Esophagus squamous epithelium (tissue), 4 donors: ENCODE results near the gene TMEM198.

Experiments
- CTCF ChIP-seq, 6 experiments: fragments of 450-650 bp in 4 of 6; fragments of 200-600 bp in 2 of 6; sonication (generic) in 2 of 6; IDR thresholded peaks; one replicate each; pipeline ENCODE4 v1.5.1; 2016 to 2019; ENCODE audit warnings: antibody characterized with exemption in 6 of 6, mild to moderate bottlenecking in 4 of 6, moderate library complexity in 4 of 6
- POLR2A ChIP-seq, 4 donors: fragments of 450-650 bp; IDR thresholded peaks; one replicate each; pipeline ENCODE4 v1.6.1; 2017; ENCODE audit warnings: antibody characterized with exemption in 4 of 4, mild to moderate bottlenecking in 4 of 4, moderate library complexity in 3 of 4

GRCh38 chr2:219506153-219506801, 37.6 kb upstream of the TMEM198 start:
- TF ChIP-seq CTCF (IDR thresholded peaks at IDR 0.05) (no peak), POLR2A (IDR thresholded peaks at IDR 0.05) (no peak)
